Measurements from ENCODE around the gene MYOG. TPM values are rescaled to one million over a fixed set of nuclear protein-coding genes. Genes with fewer than 3 reads are reported as not detected.
A peak's percentile ranks its signal among the peaks of the same experiment; 100 is the strongest.

Gene MYOG
- polyA plus RNA-seq, 1 donor from 2014 or later, result not detected

DNA sequence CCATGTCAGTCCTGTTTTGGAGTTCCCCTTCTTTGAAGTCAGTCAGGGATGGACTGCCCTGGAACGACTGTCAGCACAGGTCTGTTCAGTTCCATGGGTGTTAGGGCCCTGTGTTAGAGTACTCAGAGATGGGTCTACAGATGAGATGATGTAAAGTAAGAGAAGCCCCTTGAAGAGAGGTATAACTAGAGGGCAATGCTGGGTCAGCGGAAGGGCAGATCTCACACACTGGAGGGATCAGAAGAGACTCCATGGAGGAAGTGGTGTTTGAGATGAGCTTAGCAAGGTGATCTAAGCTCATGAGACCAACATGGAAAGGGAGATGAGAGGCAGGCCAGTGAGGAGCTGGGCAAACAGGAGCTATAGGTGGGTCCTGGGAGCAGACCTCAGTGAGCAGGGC, 51.9 kb downstream of the MYOG start:
- Mint-ChIP-seq H3K9me3 (no peaks in the 10 kb centered on the region), H3K4me1 (peaks cover 0 to 2% (median 0%) of the 10 kb centered on the region in 3 donors), H3K36me3 (no peaks in the 10 kb centered on the region), H3K27me3 (peaks cover 3% of the 10 kb centered on the region), H3K4me3 (peak overlapping the region in 1 of 4 donors; percentile 18), H3K27ac (no peak overlapping the region)

GRCh38 chr1:203033287-203033686, 52.5 kb downstream of the MYOG start:
- H3K9me3 Mint-ChIP-seq, result no peaks in the 10 kb centered on the region
- peaks cover 0 to 2% (median 0%) of the 10 kb centered on the region in 3 donors for H3K4me1 Mint-ChIP-seq
- no peak overlapping the region for H3K4me3 Mint-ChIP-seq
- peaks cover 4% of the 10 kb centered on the region for H3K27me3 Mint-ChIP-seq
- no peaks in the 10 kb centered on the region for H3K36me3 Mint-ChIP-seq
- H3K27ac Mint-ChIP-seq, result no peak overlapping the region

Other genes with a start within 250 kb of the MYOG start
- 19.8 TPM for gene RABIF, start 196.9 kb downstream of the MYOG start, polyA plus RNA-seq
- gene KLHL12, start 158.8 kb downstream of the MYOG start, polyA plus RNA-seq, result 15.3 TPM
- 91.5 TPM for gene ADIPOR1, start 127.7 kb downstream of the MYOG start, polyA plus RNA-seq
- gene CYB5R1, start 118.8 kb downstream of the MYOG start, polyA plus RNA-seq, result 35.3 TPM
- 46.7 TPM for gene TMEM183A, start 78.6 kb downstream of the MYOG start, polyA plus RNA-seq
- not detected for gene PPFIA4, start 59.5 kb downstream of the MYOG start, polyA plus RNA-seq
- not detected for gene ADORA1, start 41.7 kb upstream of the MYOG start, polyA plus RNA-seq
- not detected for gene MYBPH, start 89.8 kb upstream of the MYOG start, polyA plus RNA-seq
- gene CHI3L1, start 100.7 kb upstream of the MYOG start, polyA plus RNA-seq, result not detected
- 0.75 TPM for gene CHIT1, start 143.7 kb upstream of the MYOG start, polyA plus RNA-seq
- gene BTG2, start 219.5 kb upstream of the MYOG start, polyA plus RNA-seq, result 202 TPM

Data from IgD-negative memory B cell (primary cell).